HepG2 (cell line): ENCODE results near the gene RNF208. TPM values are rescaled to one million over a fixed set of nuclear protein-coding genes. Genes with fewer than 3 reads are reported as not detected.

Source experiments
- ATAC-seq: fragments of 200-7000 bp; cut with Tn5 transposase; 3 replicates; pipeline ENCODE4 v1.9.1; 2020; ENCODE audit warnings: mild to moderate bottlenecking, moderate library complexity
- BruUV-seq: library from RNA; stranded (reverse); fragments of 400-500 nt; replicated peaks from 2 replicates; lab custom pipeline; 2021; lab: Mats Ljungman, UMichigan
- CTCF ChIA-PET: fragments of 300-600 bp; formaldehyde crosslinking; extraction: SDS; loops from one replicate; lab custom pipeline; 2021; ENCODE audit warnings: low total read pairs, inconsistent platforms, low intra/inter-chr PET ratio; lab: Yijun Ruan, JAX
- POLR2A ChIA-PET: fragments of 350-600 bp; sonication (Branson Sonifier 250); formaldehyde crosslinking; loops from one replicate; lab custom pipeline; 2020; ENCODE audit warnings: antibody characterized with exemption, inconsistent platforms; lab: Yijun Ruan, JAX
- DNase-seq: peaks from one replicate; pipeline ENCODE4 v3.0.0-alpha.2; 2015; ENCODE audit warnings: low spot score
- FAIRE-seq: peaks from 3 replicates; lab custom pipeline; 2011; peaks lifted over from hg19 to GRCh38; lab: Jason Lieb, UNC
- H2AFZ ChIP-seq: one replicate; pipeline ENCODE4 v1.6.1; 2011; ENCODE audit warnings: low read length, inconsistent platforms
- H3K27ac ChIP-seq: fragments of 300-600 bp; 3 replicates; pipeline ENCODE4 v1.8.0; 2011; ENCODE audit warnings: mixed run types, mild to moderate bottlenecking, mixed read lengths, low read length, inconsistent platforms; ENCODE audit not compliant: insufficient read depth; ENCODE audit errors: extremely low read length
- H3K27me3 ChIP-seq, 2 experiments: fragments of 200-600 bp in 1 of 2; 2 replicates in 1 of 2; 3 replicates in 1 of 2; pipeline versions ENCODE4 v1.6.0 to v1.8.0; 2011; ENCODE audit warnings: low read length in 2 of 2, mild to moderate bottlenecking in 2 of 2, moderate library complexity in 2 of 2, inconsistent platforms in 1 of 2; ENCODE audit not compliant: insufficient read depth in 2 of 2, control insufficient read depth in 1 of 2
- H3K36me3 ChIP-seq, 2 experiments: fragments of 200-600 bp in 1 of 2; replicated peaks in 1 of 2; 2 replicates in 1 of 2; 3 replicates in 1 of 2; pipeline versions ENCODE4 v1.5.1 to v1.8.0; 2011; ENCODE audit warnings: low read length in 2 of 2, inconsistent platforms in 1 of 2; ENCODE audit not compliant: insufficient read depth in 2 of 2, control insufficient read depth in 1 of 2
- H3K4me1 ChIP-seq: 2 replicates; pipeline ENCODE4 v1.5.1; 2012; ENCODE audit warnings: low read length, inconsistent platforms; ENCODE audit not compliant: insufficient read depth
- H3K4me2 ChIP-seq: 2 replicates; pipeline ENCODE4 v1.6.0; 2011; ENCODE audit warnings: low read depth, low read length, inconsistent platforms
- H3K4me3 ChIP-seq, 3 experiments: fragments of 200-600 bp in 1 of 3; sonication (generic), shearing (Covaris generic) in 1 of 3; replicated peaks in 1 of 3; 2 replicates each; pipeline ENCODE4 v1.5.1; 2011 to 2016; ENCODE audit warnings: low read length in 3 of 3, inconsistent platforms in 2 of 3, low read depth in 2 of 3, mild to moderate bottlenecking in 2 of 3, control low read depth in 1 of 3, mixed read lengths in 1 of 3; ENCODE audit not compliant: insufficient read depth in 1 of 3
- H3K79me2 ChIP-seq: one replicate; pipeline ENCODE4 v1.6.1; 2011; ENCODE audit warnings: low read length, inconsistent platforms; ENCODE audit not compliant: insufficient read depth
- H3K9ac ChIP-seq: 2 replicates; pipeline ENCODE4 v1.6.0; 2011; ENCODE audit warnings: mild to moderate bottlenecking, low read depth, low read length, inconsistent platforms; ENCODE audit not compliant: insufficient read depth
- H3K9me3 ChIP-seq: 2 replicates; pipeline ENCODE4 v1.5.1; 2012; ENCODE audit warnings: mild to moderate bottlenecking, low read length
- H4K20me1 ChIP-seq: 2 replicates; pipeline ENCODE4 v1.6.0; 2011; ENCODE audit warnings: inconsistent platforms, mild to moderate bottlenecking, low read length, moderate library complexity; ENCODE audit not compliant: insufficient read depth
- CCDC6 ChIP-seq: sonication (generic); formaldehyde crosslinking; IDR thresholded peaks from 2 replicates; pipeline ENCODE4 v1.8.1; 2022; ENCODE audit warnings: mild to moderate bottlenecking, missing genetic modification reagents, moderate library complexity
- DNMT1 ChIP-seq: sonication (generic); formaldehyde crosslinking; IDR thresholded peaks from 2 replicates; pipeline ENCODE4 v1.5.1; 2020; ENCODE audit warnings: mild to moderate bottlenecking, missing genetic modification reagents
- GATA4 ChIP-seq: sonication (generic); IDR thresholded peaks from 2 replicates; pipeline ENCODE4 v1.6.1; 2016; ENCODE audit warnings: antibody characterized with exemption, low read depth, borderline replicate concordance
- NFKB2 ChIP-seq: sonication (generic); formaldehyde crosslinking; IDR thresholded peaks from 2 replicates; pipeline ENCODE4 v1.4.0; 2020; ENCODE audit warnings: missing genetic modification reagents, borderline replicate concordance
- PAF1 ChIP-seq: IDR thresholded peaks from 2 replicates; pipeline ENCODE4 v1.6.1; 2016; ENCODE audit warnings: missing genetic modification reagents, missing compliant biosample characterization
- RXRA ChIP-seq: sonication (generic); formaldehyde crosslinking; IDR thresholded peaks from 2 replicates; pipeline ENCODE4 v1.5.1; 2020; ENCODE audit warnings: missing genetic modification reagents
- SNAPC5 ChIP-seq: sonication (generic); formaldehyde crosslinking; IDR thresholded peaks from 2 replicates; pipeline ENCODE4 v1.8.1; 2023; ENCODE audit warnings: mild to moderate bottlenecking, missing genetic modification reagents, borderline replicate concordance
- TCF12 ChIP-seq, 2 experiments: fragments of 450-650 bp in 1 of 2; sonication (generic) in 1 of 2; formaldehyde crosslinking in 1 of 2; IDR thresholded peaks; 2 replicates each; pipeline versions ENCODE4 v1.6.1 to v1.8.0; 2017 to 2022; ENCODE audit warnings: antibody characterized with exemption in 1 of 2, mild to moderate bottlenecking in 1 of 2, missing genetic modification reagents in 1 of 2, moderate library complexity in 1 of 2
- TRIM24 ChIP-seq: sonication (generic); formaldehyde crosslinking; IDR thresholded peaks from 2 replicates; pipeline ENCODE4 v1.8.0; 2022; ENCODE audit warnings: mild to moderate bottlenecking, missing genetic modification reagents
- ZBTB1 ChIP-seq: sonication (generic); formaldehyde crosslinking; IDR thresholded peaks from 2 replicates; pipeline ENCODE4 v1.4.0; 2020; ENCODE audit warnings: missing genetic modification reagents, borderline replicate concordance
- ZNF280B ChIP-seq: sonication (generic); formaldehyde crosslinking; IDR thresholded peaks from 2 replicates; pipeline ENCODE4 v1.5.0; 2020; ENCODE audit warnings: missing genetic modification reagents, mild to moderate bottlenecking, borderline replicate concordance
- ZNF343 ChIP-seq: sonication (generic); formaldehyde crosslinking; IDR thresholded peaks from 2 replicates; pipeline ENCODE4 v1.4.0; 2020; ENCODE audit warnings: mild to moderate bottlenecking, missing genetic modification reagents
- ZNF414 ChIP-seq: sonication (generic); formaldehyde crosslinking; IDR thresholded peaks from 2 replicates; pipeline ENCODE4 v1.5.0; 2020; ENCODE audit warnings: missing genetic modification reagents
- ZNF737 ChIP-seq: sonication (generic); formaldehyde crosslinking; IDR thresholded peaks from 2 replicates; pipeline ENCODE4 v1.5.0; 2020; ENCODE audit warnings: missing genetic modification reagents, mild to moderate bottlenecking, borderline replicate concordance
- WGBS: methylation state at CpG from one replicate; pipeline ENCODE4 v1.1.6; 2017; ENCODE audit warnings: low lambda C conversion rate; 5-methylcytosine and 5-hydroxymethylcytosine counted together
- in situ Hi-C: cut with HindIII; loops from 2 replicates; pipeline ENCODE4 v1.10.0; 2017; ENCODE audit warnings: low pct_unique_long_range_greater_than_20kb; ENCODE audit not compliant: extremely low pct_ligation_motif_present
- intact Hi-C: fragments of 100-400 bp; cut with micrococcal nuclease; formaldehyde crosslinking; loops from one replicate; pipeline ENCODE4 v1.10.0; 2022; ENCODE audit not compliant: unreplicated experiment
- polyA plus RNA-seq, 8 experiments: library from polyadenylated mRNA; depleted of rRNA in 3 of 8; stranded (reverse) in 7 of 8; unstranded in 1 of 8; fragments of >200 nt; fragmentation: Illumina TruSeq in 4 of 8; extraction: Trizol in 4 of 8; gene quantifications; 2 replicates each; pipeline versions ENCODE4 v1.2.1 to v1.2.3, GENCODE V29; 2011 to 2016; ENCODE audit warnings: low read depth in 4 of 8, missing spikeins in 1 of 8, mixed read lengths in 1 of 8; ENCODE audit not compliant: insufficient read depth in 1 of 8
- total RNA-seq, 5 experiments: library from RNA; depleted of rRNA; stranded (reverse); fragments of >200 nt; fragmentation: Illumina TruSeq; extraction: Trizol; gene quantifications; 2 replicates each; pipeline ENCODE4 v1.2.3, GENCODE V29; 2016; ENCODE audit warnings: low read depth in 1 of 5

The RNF208 gene
- total and polyA plus RNA-seq, 2 of the 13 experiments (the other 11 are each of a cell fraction or from before 2014, with no cell fraction given): 1.6 to 2.1 TPM

GRCh38 chr9:137247135-137247915 is 25.3 kb upstream of the RNF208 start (continued):
- TF ChIP-seq TCF12 (IDR thresholded peaks at IDR 0.05) (no peak), TCF12 (CRISPR knock-in tag; IDR thresholded peaks at IDR 0.05) (0 out of 2 replicates have a peak, but pooled peaks have one; percentile 45)

- H4K20me1 ChIP-seq: peaks cover 27% of the 10 kb centered on the region
- ATAC-seq (peak; percentile 4), FAIRE-seq (no peak), DNase-seq (no peak)
- H3K4me3 ChIP-seq: no peak overlapping the region
- H3K9ac ChIP-seq: no peak overlapping the region
- H3K4me2 ChIP-seq: no peak overlapping the region
- H3K27ac ChIP-seq: no peak overlapping the region
- CTCF ChIA-PET: no interaction called here
- 56% methylated on average over 10 of the region's 25 CpGs for WGBS
- POLR2A ChIA-PET: interaction anchor here (7.7 kb wide), 1 partner anchor 10 kb away, joined by 317 read pairs; the partner anchor contains the start of genes NELFB and STPG3
- H3K36me3 ChIP-seq: peaks cover 4 to 19% of the 10 kb centered on the region in 2 experiments; a peak in 4 of 5 replicates
- peaks cover 25% of the 10 kb centered on the region for H3K79me2 ChIP-seq
- in situ Hi-C loops (no loop called here), intact Hi-C loops (no loop called here)
- no TSS peak for BruUV-seq
- peaks cover 2 to 9% of the 10 kb centered on the region in 2 experiments; a peak in 2 of 5 replicates for H3K27me3 ChIP-seq
- no peak overlapping the region for H2AFZ ChIP-seq
- H3K9me3 ChIP-seq: no peaks in the 10 kb centered on the region
- peaks cover 73% of the 10 kb centered on the region for H3K4me1 ChIP-seq
- no peak for TF ChIP-seq ZBTB1 (CRISPR knock-in tag)
- TF ChIP-seq ZNF343 (CRISPR knock-in tag): no peak
- no peak for TF ChIP-seq DNMT1 (CRISPR knock-in tag)
- TF ChIP-seq SNAPC5: no peak
- no peak for TF ChIP-seq CCDC6 (CRISPR knock-in tag)
- 0 out of 2 replicates have a peak, but pooled peaks have one; percentile 30 for TF ChIP-seq ZNF280B (CRISPR knock-in tag)
- no peak for TF ChIP-seq NFKB2 (CRISPR knock-in tag)
- no peak for TF ChIP-seq ZNF737 (CRISPR knock-in tag)
- no peak for TF ChIP-seq GATA4
- 0 out of 2 replicates have a peak, but pooled peaks have one; percentile 23 for TF ChIP-seq RXRA (CRISPR knock-in tag)
- TF ChIP-seq ZNF414: no peak
- TF ChIP-seq PAF1 (CRISPR knock-in tag): no peak
- no peak for TF ChIP-seq TRIM24 (CRISPR knock-in tag)
Observed at GRCh38 chr9:137245450-137246421, 23.7 kb upstream of the RNF208 start.
